Neural progenitor cell (in vitro differentiated cells): ENCODE results near the gene CCT5.

Experiments
- EZH2 ChIP-seq: fragments of 200-600 bp; sonication (generic); IDR thresholded peaks from 2 replicates; pipeline ENCODE4 v1.6.1; 2017; ENCODE audit warnings: antibody characterized with exemption, mild to moderate bottlenecking, moderate library complexity
- EZH2phosphoT487 ChIP-seq: fragments of 200-600 bp; sonication (generic); IDR thresholded peaks from 2 replicates; pipeline ENCODE4 v1.6.1; 2017; ENCODE audit warnings: antibody characterized with exemption
- TF ChIP-seq, protein P1 (sequence below): fragments of 200-600 bp; sonication (generic); IDR thresholded peaks from 2 replicates; pipeline ENCODE4 v1.5.1; 2017; ENCODE audit warnings: antibody characterized with exemption, mild to moderate bottlenecking

DNA sequence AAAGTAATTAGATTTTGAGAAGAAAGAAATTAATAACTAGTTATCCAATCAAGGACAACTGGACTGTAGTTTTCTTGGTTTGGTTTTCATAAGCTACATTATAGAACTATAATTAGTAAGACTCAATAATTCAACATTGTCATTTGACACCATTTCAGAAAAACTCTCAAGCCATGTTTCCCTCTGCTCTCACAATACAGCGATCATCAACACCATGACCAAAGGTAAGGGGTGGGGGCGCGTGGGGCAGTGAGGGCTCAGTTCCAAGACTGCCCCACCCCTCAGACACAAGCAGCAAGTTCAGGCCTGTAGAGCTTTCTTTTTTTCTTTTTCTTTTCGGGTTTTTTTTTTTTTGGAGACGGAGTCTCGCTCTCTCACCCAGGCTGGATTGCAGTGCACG, 51.2 kb downstream of the CCT5 start:
- no peak for TF ChIP-seq EZH2
- TF ChIP-seq, protein P1, sequence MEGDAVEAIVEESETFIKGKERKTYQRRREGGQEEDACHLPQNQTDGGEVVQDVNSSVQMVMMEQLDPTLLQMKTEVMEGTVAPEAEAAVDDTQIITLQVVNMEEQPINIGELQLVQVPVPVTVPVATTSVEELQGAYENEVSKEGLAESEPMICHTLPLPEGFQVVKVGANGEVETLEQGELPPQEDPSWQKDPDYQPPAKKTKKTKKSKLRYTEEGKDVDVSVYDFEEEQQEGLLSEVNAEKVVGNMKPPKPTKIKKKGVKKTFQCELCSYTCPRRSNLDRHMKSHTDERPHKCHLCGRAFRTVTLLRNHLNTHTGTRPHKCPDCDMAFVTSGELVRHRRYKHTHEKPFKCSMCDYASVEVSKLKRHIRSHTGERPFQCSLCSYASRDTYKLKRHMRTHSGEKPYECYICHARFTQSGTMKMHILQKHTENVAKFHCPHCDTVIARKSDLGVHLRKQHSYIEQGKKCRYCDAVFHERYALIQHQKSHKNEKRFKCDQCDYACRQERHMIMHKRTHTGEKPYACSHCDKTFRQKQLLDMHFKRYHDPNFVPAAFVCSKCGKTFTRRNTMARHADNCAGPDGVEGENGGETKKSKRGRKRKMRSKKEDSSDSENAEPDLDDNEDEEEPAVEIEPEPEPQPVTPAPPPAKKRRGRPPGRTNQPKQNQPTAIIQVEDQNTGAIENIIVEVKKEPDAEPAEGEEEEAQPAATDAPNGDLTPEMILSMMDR, result no peak
- no peak for TF ChIP-seq EZH2phosphoT487
